HuH-7.5 (cell line): ENCODE measurements around the gene ARHGEF39.
A peak's percentile ranks its signal among the peaks of the same experiment; 100 is the strongest.

Experiments used
- DNase-seq: peaks from one replicate; pipeline ENCODE4 v3.0.0; 2011; ENCODE audit warnings: low spot score

ARHGEF39 gene, protein sequence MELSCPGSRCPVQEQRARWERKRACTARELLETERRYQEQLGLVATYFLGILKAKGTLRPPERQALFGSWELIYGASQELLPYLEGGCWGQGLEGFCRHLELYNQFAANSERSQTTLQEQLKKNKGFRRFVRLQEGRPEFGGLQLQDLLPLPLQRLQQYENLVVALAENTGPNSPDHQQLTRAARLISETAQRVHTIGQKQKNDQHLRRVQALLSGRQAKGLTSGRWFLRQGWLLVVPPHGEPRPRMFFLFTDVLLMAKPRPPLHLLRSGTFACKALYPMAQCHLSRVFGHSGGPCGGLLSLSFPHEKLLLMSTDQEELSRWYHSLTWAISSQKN

DNA sequence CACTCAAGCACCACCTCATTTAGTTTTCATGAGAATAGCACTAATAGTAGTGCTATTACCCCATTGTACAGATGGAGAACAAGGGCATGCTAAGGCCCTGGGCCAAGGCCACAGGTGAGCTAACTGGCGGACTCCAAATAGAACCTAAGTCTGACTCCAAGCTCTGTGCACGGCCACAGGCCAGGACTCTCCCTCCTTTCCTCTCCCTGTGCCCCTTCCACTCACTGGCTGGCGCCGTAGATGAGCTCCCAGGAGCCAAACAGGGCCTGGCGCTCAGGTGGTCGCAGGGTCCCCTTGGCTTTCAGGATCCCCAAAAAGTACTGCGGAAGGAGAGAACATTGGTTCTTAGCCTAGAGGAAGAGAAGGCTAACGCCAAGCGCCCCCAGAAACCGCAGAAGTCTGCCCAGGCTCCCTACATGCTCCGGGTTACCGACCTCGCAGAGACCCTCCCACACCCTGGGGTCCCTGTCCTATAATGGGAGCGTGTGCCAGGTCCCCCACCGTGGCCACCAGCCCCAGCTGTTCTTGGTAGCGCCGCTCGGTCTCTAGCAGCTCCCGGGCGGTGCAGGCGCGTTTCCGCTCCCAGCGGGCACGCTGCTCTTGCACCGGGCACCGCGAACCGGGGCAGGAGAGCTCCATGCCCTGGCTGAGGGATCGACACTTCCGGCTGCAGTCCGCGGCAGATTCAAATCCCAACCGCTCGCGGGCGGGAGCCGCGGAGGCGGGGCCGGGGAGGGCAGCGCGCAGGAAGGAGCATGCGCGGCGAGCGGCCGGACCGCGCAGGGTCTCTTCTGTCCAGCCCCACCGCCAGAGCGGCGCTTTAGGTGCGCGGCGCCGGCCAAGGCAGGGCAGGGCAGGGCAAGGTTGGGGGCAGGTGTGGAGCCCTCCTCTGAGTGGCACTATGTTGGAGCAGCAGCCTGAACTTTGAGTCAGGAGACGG lies at the start of gene ARHGEF39:
ARHGEF39 (minus strand) TSS at position 665 of the 940 bp plus-strand sequence; CDS start at position 639, 26 bp downstream.
- peak; percentile 94 for DNase-seq

DNA sequence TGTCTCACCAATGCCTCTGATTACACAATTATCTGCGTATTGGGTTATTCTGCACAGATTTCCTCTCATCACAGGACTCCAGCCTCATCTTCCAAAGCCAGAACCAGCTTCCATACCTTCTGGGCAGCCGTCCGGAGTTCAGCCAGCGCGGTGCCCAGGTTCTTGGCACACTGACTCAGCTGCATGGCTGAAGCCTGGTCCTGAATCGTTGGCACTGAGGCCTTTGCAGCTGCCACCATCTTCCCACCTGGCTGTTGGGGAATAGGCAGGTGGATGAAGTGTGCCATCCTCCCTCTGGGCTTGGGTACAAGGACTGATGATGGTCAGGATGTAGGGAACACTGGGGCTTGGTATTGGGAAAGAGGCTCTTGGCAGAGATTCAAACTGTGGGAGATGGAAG lies 49.1 kb upstream of the ARHGEF39 start:
- DNase-seq: no peak

- no peak for DNase-seq
These were observed 48.6 kb upstream of the ARHGEF39 start for GRCh38 chr9:35713578-35713977.

GRCh38 chr9:35712762-35713400 lies 47.9 kb upstream of the ARHGEF39 start:
- no peak for DNase-seq

- DNase-seq: no peak
These were observed 46.8 kb upstream of the ARHGEF39 start for GRCh38 chr9:35711501-35712428.

- no peak for DNase-seq
These were observed 46.0 kb upstream of the ARHGEF39 start for GRCh38 chr9:35710818-35711500.

- no peak for DNase-seq
These were observed 43.2 kb upstream of the ARHGEF39 start for GRCh38 chr9:35708146-35708545.

GRCh38 chr9:35706951-35707350 lies 42.0 kb upstream of the ARHGEF39 start:
- no peak for DNase-seq

- no peak for DNase-seq
These were observed 40.9 kb upstream of the ARHGEF39 start for GRCh38 chr9:35705836-35706430.

DNA sequence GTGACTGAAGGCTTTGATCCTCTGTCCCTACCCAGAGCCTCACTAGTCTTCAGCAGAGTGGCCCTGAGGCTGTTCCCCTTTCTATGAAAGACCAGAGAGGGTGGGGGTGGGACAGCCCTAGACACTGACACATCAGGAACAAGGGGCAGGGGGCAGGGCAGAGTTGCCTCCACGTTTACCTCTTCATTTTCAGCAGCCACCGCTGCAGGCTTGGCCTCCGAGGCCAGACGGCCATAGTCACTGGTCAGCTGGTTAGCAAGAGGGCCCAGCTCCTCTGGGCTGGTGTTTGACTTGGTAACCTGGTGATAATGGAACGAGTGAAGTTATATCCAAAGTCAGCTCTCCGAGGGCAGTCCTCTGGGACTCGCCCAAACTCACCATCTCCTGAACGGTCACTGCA lies 40.4 kb upstream of the ARHGEF39 start:
- no peak for DNase-seq

- DNase-seq: no peak
These were observed 39.1 kb upstream of the ARHGEF39 start for GRCh38 chr9:35703906-35704672.

DNA sequence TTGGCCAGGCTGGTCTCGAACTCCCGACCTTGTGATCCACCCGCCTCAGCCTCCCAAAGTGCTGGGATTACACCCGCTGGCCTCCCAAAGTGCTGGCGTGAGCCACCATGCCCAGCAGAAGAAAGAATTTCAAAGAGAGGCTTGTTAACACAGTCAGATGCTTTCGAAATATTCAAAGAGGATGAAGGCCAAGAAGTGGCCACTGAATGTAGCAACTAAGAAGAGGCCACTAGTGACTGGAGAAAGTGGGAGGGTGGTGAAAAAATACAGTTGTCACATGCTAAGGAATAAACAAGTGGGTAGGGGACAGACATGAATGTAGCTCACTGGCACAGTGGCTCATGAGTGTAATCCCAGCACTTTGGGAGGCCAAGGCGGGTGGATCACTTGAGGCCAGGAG lies 37.7 kb upstream of the ARHGEF39 start:
- no peak for DNase-seq

DNA sequence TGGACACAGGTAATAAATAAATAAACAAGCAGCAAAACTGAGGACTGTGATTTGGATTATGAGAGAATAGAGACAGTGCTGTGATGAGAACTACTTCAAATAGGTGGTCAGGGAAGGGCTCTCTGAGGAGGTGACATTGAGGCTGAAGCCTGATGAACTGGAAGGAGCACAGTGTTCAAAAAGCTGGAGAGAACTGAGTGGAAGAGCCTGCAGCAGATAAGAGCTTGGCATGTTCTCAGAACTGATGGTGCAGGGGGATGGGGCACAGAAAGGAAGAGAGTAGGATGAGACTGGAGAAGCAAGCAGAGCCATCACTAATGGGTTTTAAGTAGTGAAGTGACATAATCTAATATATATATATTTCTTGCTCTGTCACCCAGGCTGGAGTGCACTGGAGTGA lies 35.9 kb upstream of the ARHGEF39 start:
- no peak for DNase-seq

GRCh38 chr9:35700031-35700430 lies 35.0 kb upstream of the ARHGEF39 start:
- no peak for DNase-seq

GRCh38 chr9:35698231-35698630 lies 33.2 kb upstream of the ARHGEF39 start:
- DNase-seq: no peak

GRCh38 chr9:35697486-35697885 lies 32.5 kb upstream of the ARHGEF39 start:
- DNase-seq: no peak

GRCh38 chr9:35696520-35697215 lies 31.7 kb upstream of the ARHGEF39 start:
- peak; percentile 84 for DNase-seq

DNA sequence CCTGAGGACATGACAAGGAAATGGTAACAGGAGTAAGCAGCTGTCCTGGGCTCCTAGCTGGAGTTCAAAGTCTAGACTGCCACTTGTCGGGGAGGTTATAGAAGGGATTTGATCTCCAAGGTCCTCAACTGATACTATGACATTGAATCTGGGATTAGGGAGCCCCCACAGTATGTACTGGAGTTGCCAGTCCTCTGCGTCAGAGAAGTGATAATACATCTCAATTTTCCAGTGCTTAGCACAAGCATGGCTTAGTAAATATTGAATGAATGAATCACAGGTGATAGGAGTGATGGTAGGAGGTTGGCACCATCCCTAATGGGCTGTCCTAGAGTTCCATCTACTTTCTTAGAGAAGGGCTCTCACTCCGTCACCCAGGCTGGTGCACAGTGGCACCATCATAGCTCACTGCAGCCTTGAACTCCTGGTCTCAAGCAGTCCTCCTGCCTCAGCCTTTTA lies 31.0 kb upstream of the ARHGEF39 start:
- no peak for DNase-seq

- DNase-seq: no peak
These were observed 26.8 kb upstream of the ARHGEF39 start for GRCh38 chr9:35691757-35692301.
